SK-N-DZ (cell line): ENCODE measurements around the gene KCNMB1. TPM values are rescaled to one million over a fixed set of nuclear protein-coding genes. Genes with fewer than 3 reads are reported as not detected.

Experiments used
- DNase-seq: peaks from one replicate; pipeline ENCODE4 v3.0.0-alpha.2; 2015; ENCODE audit warnings: low spot score
- polyA plus RNA-seq, 2 experiments: library from polyadenylated mRNA; depleted of rRNA; stranded (reverse); fragments of >200 nt; gene quantifications; 2 replicates each; pipeline ENCODE4 v1.2.3, GENCODE V29; 2014

The KCNMB1 gene, protein sequence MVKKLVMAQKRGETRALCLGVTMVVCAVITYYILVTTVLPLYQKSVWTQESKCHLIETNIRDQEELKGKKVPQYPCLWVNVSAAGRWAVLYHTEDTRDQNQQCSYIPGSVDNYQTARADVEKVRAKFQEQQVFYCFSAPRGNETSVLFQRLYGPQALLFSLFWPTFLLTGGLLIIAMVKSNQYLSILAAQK
- not detected in 2 replicates for polyA plus RNA-seq (2014; cell fraction: cytosol; rRNA removed)
- not detected in 2 replicates for polyA plus RNA-seq (2014; cell fraction: nucleus; rRNA removed)

DNA sequence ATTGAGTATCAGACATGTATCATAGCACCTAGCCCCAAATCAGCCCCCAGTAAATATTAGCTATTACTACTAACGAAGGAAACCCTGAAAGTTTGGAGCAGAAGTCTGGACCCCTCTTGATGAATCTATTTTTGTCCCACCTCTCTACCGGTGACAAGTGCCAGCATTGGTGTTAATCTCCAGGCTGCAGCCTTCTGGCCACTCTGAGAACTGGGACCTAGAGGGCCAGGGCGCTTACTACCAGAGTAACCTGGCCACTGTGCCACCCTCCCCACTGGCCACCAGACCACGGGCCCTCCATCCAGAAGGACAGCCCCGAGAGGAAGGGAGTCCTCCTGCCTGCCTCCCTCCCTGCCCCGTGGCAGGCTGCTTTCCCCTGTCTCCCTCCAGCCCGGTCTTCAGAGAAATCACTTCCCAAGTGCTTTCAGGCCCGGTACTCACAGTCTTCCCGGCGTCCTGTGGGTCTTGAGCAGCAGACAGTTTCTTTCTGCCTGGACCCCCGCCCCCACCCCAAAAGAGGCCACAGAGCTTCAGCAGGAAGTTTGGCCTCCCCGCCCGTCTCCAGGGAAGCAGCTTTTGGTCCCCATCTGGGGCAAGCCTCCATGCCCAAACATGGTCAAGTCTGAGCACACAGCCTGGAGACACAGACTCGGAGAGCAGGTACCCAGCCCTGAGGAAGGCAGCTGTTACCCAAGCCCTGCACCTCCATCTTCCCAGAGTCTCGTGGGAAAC is at the start of gene KCNMB1:
TSS of gene KCNMB1 (minus strand) at position 550 of the 732 bp plus-strand sequence. CDS start 3,920 bp downstream, outside the sequence.
- DNase-seq, result no peak

DNA sequence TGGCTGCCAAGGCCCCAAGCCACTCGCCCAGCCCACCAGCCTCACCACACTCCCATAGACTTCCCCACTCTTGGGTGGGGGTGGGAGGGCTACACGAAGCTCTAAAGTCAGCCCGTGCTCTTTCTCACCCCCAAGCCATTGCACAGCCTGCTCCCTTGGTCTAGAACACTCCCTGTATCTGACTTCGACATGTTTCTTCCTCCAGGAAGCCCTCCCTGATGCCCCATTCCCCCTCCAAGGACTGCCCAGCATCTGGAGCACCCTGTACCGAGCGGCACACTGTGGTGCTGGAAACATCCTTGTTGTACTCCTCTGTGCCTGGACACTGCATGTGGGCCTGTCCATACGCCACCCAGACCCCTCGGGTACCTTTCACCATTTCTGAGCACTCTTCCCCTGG is 49.4 kb upstream of the KCNMB1 start:
- DNase-seq, result no peak

GRCh38 chr5:170437621-170438375 is 48.6 kb upstream of the KCNMB1 start:
- DNase-seq, result no peak

DNA sequence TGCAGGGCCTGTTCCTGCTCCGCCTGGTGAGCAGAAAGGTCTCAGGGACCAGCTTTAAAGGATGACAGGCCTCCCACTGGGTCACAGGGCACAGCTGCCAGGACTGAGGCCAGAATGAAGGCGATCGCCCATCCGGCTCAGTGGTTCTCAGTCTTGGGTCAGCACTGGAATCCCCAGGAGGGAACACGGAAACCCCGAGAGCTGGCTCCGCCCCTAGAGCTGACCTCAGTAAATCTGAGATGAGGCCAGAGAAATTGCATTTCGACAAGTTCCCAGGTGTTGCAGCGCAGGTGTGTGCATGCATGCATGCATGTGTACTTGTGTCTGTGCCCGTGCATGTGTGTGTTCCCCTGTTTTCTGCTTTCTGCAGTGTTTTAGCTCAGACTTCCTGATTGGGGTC is 47.2 kb upstream of the KCNMB1 start:
- no peak for DNase-seq

- DNase-seq, result peak; percentile 45
These were observed 45.9 kb upstream of the KCNMB1 start for GRCh38 chr5:170434966-170435605.

- DNase-seq, result no peak
These were observed 43.5 kb upstream of the KCNMB1 start for GRCh38 chr5:170432669-170433068.

GRCh38 chr5:170431571-170431970 is 42.4 kb upstream of the KCNMB1 start:
- DNase-seq, result no peak

DNA sequence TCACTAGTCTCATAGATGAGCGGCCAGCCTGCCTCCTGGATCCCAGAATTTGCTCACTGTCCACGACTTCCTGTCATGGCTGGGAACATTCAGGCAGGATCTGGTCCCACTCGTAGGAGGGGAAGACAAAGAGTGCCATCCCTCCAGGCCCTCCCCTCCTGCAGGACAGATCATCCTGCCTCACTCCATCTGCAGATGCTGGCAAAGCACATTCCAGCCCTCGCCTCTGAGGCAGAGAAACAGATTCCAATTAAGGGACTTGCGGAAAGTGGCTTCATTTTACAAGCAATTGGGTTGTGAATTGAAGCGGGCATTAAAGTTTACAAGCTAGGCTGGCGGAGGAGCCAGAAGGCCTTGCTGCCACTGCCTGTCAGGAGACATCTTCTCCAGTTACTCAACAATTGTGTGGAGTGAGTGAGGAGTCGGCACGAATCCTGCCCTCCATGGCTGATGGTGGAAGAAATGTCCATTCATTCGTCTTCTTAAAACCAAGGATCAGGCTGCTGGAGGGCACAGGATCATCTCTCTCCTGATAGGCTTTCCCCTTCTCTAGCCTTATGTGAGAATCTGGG is 41.8 kb upstream of the KCNMB1 start:
- DNase-seq, result no peak

DNA sequence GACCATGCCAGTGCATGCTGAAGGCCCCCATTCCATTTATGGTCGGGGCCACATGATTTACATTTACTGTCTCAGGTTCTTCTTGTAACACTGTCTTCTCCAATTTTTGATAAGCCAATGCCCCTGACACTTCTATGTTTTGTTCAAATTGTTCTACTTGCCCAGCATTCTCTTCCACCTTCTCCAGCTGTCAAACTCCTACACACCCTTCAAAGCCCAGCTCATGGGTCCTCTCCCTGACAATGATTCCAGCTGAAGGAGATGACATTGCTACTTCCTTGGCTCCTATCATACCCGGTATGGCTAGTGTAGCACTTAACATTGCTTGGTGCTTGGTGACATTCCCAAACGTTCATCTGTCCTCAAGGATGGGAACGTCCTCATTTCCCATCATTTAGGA is 41.1 kb upstream of the KCNMB1 start:
- no peak for DNase-seq

DNA sequence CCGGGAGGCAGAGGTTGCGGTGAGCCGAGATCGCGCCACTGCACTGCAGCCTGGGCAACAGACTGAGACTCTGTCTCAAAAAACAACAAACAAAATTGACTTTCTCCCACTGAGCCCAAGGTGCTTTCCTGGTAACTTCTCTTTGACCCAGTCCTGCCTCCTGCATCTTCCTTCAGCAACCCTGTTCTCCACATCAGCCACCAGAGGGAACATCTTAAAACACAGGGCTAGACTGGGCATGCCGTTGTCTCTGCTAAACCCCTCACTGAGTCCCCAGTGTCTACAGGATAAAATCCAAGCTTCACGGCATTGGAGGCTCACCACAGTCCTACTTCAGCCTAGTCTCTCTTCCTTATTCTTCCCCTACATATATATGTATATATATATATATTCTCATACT is 39.8 kb upstream of the KCNMB1 start:
- no peak for DNase-seq

GRCh38 chr5:170427672-170428236 is 38.6 kb upstream of the KCNMB1 start:
- no peak for DNase-seq

GRCh38 chr5:170426786-170427185 is 37.6 kb upstream of the KCNMB1 start:
- no peak for DNase-seq

- no peak for DNase-seq
These were observed 37.1 kb upstream of the KCNMB1 start for GRCh38 chr5:170426149-170426767.

DNA sequence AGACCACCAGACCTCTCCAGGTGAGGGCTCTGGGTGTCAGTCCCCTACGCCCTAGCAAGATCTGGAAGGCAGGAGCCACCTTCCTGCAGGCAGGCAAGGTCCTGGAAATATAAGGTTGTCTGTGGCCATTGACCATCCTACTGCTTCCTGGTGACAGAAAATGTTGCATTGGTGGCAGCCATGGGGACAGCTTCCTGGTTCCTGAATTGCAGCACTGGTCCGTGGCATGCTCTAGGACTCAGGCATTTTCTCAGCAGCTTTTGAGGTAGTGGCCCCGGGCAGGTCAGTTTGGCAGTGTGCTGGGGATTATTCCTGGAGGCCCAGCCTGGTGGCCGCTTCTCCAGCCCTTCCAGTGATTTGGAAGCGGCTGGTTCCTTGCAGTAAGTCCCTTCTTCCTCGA is 36.6 kb upstream of the KCNMB1 start:
- DNase-seq, result no peak

DNA sequence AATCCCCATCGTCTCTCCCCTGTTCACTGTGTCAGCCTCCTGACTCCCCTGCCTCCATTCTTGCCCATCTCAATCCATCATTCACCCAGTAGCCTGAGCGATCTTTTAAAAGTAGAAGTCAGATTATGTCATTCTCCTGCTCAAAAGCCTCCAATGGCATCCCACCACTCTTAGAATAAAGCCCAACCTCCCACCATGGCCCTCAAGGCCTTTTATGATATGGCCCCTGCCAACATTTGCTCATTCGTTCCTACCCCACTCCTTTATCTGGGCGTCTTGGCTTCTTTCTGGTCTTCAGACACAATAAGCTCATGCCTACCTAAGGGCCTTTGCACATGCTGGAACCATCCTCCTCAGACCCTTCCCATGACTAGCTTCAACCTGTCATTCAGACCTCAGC is 35.5 kb upstream of the KCNMB1 start:
- no peak for DNase-seq

DNA sequence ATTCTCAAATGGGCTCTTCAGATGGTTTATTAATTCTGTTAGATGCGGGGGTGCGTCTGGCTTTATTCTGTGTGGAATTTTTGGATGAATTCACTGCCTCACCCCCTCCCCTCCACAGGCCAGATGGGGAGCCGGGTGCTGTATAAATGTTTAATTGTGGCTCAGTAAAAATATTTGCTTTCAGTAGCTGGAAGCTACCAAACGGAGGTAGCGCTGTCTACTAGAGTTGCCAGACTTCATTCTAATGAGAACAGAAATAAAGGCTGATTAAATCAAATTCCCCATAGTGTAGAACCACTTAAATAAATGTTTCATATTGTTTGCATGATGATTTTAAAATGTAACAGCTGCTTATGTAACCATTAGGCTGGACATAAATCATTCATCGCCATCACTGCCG is 34.5 kb upstream of the KCNMB1 start:
- no peak for DNase-seq

DNA sequence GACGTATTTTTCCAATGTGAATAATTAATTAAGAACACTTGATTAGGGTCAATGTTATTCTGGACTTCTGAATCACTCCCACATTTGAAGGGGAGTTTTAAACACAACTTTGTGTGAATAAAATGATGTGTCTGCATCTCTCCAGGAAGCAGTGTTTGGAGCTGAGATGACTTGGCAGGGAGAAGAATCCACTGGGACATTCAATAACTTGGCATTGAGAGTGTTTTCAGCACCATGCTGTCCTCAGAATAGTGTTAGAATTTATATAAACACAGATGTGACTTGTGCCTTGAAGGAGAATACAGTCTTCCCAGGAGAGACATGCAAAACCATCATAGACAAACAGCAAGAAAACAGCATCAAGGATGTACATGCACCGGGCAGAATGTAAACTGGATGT is 32.7 kb upstream of the KCNMB1 start:
- DNase-seq, result no peak

DNA sequence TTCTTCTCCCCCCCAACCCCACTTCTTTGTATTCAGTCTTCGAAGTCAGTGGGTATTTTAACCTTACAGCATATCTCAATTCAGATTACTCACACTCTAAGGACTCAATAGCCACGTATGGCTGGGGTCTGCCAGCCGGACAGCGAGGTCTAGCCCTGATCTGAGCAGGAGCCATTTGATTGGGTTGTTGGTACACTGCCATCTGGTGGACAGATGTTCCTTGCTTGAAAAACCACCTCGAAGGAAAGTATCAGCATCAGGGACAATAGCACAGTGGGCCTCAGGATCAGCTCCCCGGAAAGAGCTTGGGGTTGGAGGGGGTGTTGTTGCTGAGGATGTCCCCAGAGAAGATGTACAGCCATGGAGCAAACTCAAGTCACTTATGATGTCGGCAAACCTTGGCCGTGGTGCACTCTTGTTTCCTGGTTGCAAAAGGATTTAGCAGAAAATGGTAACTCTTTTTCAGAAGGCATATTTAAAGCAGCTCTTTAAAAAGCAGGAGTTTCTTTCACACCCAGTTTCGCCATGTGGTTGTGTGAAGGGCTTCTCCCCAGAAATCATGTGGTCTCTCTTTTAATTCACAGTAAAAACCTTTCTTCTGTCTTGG is 31.7 kb upstream of the KCNMB1 start:
- DNase-seq, result peak; percentile 62

DNA sequence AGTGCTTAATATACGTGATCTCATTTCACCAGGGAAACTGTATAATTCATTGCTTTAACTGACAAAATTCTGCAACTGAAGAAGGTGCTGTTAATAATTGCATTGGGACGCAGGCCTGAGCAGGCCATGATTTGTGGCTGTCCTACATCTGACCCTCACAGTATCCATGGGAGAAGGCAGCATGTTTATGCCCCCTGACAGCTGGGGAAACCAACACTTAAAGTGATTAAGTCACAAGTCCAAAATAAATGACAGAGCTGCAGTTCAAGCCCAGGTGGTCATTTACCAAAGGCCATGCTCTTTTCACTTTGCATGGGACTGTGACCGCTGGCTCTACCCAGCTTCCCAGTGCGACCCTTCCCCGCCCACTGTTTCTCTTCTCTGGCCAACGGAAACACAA is 30.5 kb upstream of the KCNMB1 start:
- DNase-seq, result no peak

DNA sequence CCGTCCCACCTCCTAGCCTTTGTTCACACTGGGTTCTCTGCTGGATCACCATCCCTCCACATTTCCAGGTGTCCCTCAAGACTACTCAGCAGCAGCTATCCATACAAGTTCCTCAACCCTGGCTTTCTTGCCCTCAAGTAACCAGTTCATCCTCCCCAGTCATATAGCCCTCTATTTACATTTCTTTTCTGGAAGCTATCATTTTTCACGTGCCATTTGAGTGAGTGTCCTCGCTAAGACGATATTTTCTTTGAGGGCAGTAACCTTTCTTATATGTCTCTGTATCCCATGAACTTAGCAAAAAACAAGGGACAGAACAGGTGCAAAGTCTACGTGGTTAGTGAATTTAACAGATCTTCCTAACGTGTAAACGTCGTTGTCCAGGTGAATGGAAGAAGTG is 29.6 kb upstream of the KCNMB1 start:
- no peak for DNase-seq
